MG63 (cell line): ENCODE data around the gene HMGN3. TPM values are rescaled to one million over a fixed set of nuclear protein-coding genes. Genes with fewer than 3 reads are reported as not detected.

Experiments used
- DNase-seq: peaks from one replicate; pipeline ENCODE4 v3.0.0-alpha.2; 2020
- H3K27me3 ChIP-seq: fragments of 250-450 bp; sonication (Bioruptor Pico); 2 replicates; pipeline ENCODE4 v1.5.1; 2020; ENCODE audit warnings: mild to moderate bottlenecking, moderate library complexity
- H3K36me3 ChIP-seq: fragments of 250-450 bp; sonication (Bioruptor Pico); 2 replicates; pipeline ENCODE4 v1.5.1; 2020; ENCODE audit warnings: mild to moderate bottlenecking, moderate library complexity
- H3K4me3 ChIP-seq: fragments of 250-450 bp; sonication (Bioruptor Pico); 2 replicates; pipeline ENCODE4 v1.5.1; 2020; ENCODE audit warnings: mild to moderate bottlenecking, moderate library complexity
- H3K9me3 ChIP-seq: fragments of 250-450 bp; sonication (Bioruptor Pico); 2 replicates; pipeline ENCODE4 v1.5.1; 2020; ENCODE audit warnings: mild to moderate bottlenecking, moderate library complexity
- total RNA-seq: library from RNA; depleted of rRNA; stranded (reverse); fragments of >200 nt; shearing (Covaris generic); gene quantifications from 2 replicates; pipeline ENCODE4 v1.2.3, GENCODE V29; 2014; ENCODE audit warnings: low replicate concordance

Gene HMGN3
- total RNA-seq, 1 experiment from 2014 or later = 40.3 TPM

DNA sequence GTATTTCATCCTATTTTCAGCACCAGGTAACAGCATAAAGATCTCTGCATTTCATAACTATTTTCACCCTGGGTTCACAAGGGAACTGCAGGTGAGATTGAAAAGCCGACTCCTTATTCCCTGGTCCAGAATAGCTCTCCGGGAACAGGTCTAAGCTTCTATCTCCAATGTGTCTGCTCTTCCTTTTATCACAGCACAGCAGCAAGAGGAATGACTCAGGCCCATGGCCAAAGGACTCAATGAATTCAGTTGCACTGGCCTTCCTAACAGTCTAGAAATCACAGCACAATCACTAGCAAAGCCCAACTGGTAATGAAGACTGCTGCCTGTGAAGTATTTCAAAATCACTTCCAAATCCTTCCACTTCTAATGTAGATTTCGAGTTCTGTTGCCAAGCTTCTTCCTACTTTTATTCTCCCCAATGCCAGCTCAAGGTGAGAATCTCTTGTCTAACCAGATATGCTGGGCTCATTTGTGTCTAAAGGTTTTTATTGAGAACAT, 30.7 kb downstream of the HMGN3 start:
- no peak overlapping the region for H3K4me3 ChIP-seq
- peaks cover 3% of the 10 kb centered on the region; the same call in 1 of the 2 replicates for H3K36me3 ChIP-seq
- DNase-seq = no peak
- H3K9me3 ChIP-seq = no peaks in the 10 kb centered on the region
- H3K27me3 ChIP-seq = no peaks in the 10 kb centered on the region

DNA sequence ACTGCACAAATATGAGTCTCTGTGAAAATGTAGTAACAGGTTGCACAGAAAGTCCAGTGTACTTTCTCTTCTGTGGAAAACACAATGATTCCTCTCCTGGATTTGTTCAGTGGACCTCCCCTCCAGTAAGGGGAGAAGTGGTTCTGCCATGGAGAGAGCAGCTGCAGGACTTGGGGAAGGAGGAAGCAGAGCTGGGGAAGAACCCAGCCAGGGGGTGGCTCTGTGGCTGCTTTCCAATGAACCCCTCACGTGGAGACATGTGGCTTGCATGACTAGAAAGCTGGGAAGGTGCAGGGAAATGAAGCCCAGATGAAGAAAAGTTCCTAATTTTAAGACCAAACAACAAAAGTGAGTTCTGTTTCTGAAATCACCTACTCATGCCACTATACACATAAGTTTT, 31.9 kb downstream of the HMGN3 start:
- Histone ChIP-seq H3K36me3 (peaks cover 3% of the 10 kb centered on the region; the same call in 1 of the 2 replicates), H3K4me3 (no peak overlapping the region), H3K9me3 (no peaks in the 10 kb centered on the region), H3K27me3 (no peaks in the 10 kb centered on the region)
- no peak for DNase-seq

DNA sequence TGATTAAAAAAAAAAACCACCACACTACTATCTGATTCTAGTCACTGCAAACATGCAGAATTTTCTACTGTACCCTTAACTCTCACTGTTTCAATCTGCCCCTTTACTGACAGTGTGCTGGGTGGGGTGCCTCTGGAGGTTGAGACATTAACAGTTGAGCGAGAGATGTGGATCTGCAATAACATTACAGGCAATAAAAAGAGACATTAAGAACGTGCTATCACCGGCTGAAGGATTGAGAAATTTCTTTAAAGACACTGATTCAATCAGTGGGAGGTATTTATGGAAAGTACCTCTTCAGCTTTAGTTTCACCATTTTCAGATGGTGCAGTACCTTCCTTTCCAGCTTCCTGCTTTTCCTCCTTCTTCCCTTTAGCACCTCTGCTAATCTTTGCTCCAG, 32.5 kb downstream of the HMGN3 start:
- no peak for DNase-seq
- Histone ChIP-seq H3K4me3 (no peak overlapping the region), H3K27me3 (no peaks in the 10 kb centered on the region), H3K36me3 (peaks cover 3% of the 10 kb centered on the region; the same call in 1 of the 2 replicates), H3K9me3 (no peaks in the 10 kb centered on the region)

GRCh38 chr6:79201143-79201542, 33.3 kb downstream of the HMGN3 start:
- no peak for DNase-seq
- peaks cover 3% of the 10 kb centered on the region; the same call in 1 of the 2 replicates for H3K36me3 ChIP-seq
- no peaks in the 10 kb centered on the region for H3K27me3 ChIP-seq
- no peaks in the 10 kb centered on the region for H3K9me3 ChIP-seq
- H3K4me3 ChIP-seq = no peak overlapping the region

GRCh38 chr6:79196912-79197311, 37.6 kb downstream of the HMGN3 start:
- no peak for DNase-seq
- Histone ChIP-seq H3K9me3 (no peaks in the 10 kb centered on the region; the same call in 1 of the 2 replicates), H3K27me3 (no peaks in the 10 kb centered on the region), H3K4me3 (no peak overlapping the region), H3K36me3 (peaks cover 3% of the 10 kb centered on the region; the same call in 1 of the 2 replicates)

GRCh38 chr6:79193971-79194370, 40.5 kb downstream of the HMGN3 start:
- Histone ChIP-seq H3K27me3 (no peaks in the 10 kb centered on the region), H3K4me3 (no peak overlapping the region), H3K9me3 (peaks cover 2% of the 10 kb centered on the region; the same call in 1 of the 2 replicates), H3K36me3 (no peaks in the 10 kb centered on the region)
- DNase-seq = no peak

- Histone ChIP-seq H3K36me3 (no peaks in the 10 kb centered on the region), H3K27me3 (no peaks in the 10 kb centered on the region), H3K4me3 (no peak overlapping the region), H3K9me3 (peaks cover 2% of the 10 kb centered on the region; the same call in 1 of the 2 replicates)
- no peak for DNase-seq
Observed at GRCh38 chr6:79189760-79190350, 44.6 kb downstream of the HMGN3 start.

DNA sequence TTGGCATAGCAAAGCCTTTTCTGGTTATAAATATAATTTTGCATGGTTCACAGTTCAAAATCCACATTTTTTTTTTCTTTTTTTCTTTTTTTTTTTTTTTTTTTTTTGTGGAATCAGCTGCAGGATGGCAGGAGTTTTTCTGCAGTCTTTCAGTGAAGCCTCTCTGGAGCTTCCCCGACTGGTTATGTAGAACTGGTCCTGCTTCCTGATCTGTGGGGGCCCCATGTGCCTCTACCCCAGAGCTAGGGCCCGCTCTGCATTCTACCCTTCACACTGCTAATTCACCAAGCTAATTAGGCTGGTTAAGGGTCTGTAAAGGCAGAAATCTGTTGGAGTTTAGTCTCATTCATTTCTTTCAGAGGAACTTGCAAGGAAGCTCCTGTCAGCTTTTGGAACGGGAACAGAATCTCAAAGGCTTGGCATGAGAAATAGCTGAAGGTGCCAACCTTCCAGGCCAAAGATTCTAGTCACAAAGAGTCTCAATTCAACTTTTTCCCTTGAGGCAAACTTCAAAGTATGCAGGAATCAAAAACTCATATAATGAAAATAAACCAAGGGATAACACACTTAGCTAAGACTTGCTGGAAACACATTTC, 45.5 kb downstream of the HMGN3 start:
- no peaks in the 10 kb centered on the region for H3K27me3 ChIP-seq
- peaks cover 2% of the 10 kb centered on the region; the same call in 1 of the 2 replicates for H3K9me3 ChIP-seq
- DNase-seq = peak; percentile 74
- H3K4me3 ChIP-seq = no peak overlapping the region
- no peaks in the 10 kb centered on the region for H3K36me3 ChIP-seq

GRCh38 chr6:79188107-79188506, 46.4 kb downstream of the HMGN3 start:
- Histone ChIP-seq H3K4me3 (no peak overlapping the region), H3K9me3 (peaks cover 2% of the 10 kb centered on the region; the same call in 1 of the 2 replicates), H3K27me3 (no peaks in the 10 kb centered on the region), H3K36me3 (no peaks in the 10 kb centered on the region)
- DNase-seq = no peak

DNA sequence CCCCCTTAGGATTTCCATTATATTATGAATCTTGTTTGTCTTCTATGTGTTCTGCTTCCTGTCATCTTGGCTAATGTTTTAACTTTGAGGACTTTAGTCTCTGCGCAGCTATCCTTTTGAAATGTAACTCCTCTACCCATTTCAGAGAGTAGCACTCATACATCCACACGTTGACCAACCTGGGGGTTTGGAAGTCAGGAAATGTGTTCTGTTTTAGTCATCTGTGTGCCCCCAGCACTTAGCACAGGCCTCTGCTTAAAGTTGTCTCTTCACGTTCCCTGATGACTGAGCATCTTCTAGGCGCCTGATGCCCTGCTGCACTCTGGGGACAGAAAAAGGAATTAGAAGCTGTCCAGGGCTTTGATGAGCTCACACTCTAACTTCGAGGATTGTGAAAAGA, 47.9 kb downstream of the HMGN3 start:
- no peaks in the 10 kb centered on the region for H3K27me3 ChIP-seq
- H3K36me3 ChIP-seq = no peaks in the 10 kb centered on the region
- no peak for DNase-seq
- H3K9me3 ChIP-seq = peaks cover 2% of the 10 kb centered on the region; the same call in 1 of the 2 replicates
- no peak overlapping the region for H3K4me3 ChIP-seq

GRCh38 chr6:79184641-79185040, 49.8 kb downstream of the HMGN3 start:
- Histone ChIP-seq H3K27me3 (no peaks in the 10 kb centered on the region), H3K36me3 (no peaks in the 10 kb centered on the region), H3K9me3 (no peaks in the 10 kb centered on the region), H3K4me3 (no peak overlapping the region)
- no peak for DNase-seq

DNA sequence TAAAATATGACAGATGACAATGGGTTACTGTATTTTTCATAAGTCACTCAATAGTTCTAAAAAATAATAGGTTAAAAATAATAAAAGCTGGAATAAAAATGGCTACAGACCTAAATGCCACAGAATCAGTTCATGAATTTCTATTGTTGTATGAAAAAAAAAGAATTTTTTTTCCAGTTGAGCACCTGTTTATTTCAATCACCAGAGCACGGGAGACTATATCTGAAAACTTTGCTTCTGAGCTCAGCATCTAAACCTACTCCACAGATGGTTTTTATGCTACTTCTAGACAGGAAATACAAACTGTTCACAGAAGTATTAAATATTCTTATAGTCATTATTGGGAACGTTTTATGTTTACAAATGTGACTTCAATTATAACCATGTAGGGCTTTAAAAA, 50.4 kb downstream of the HMGN3 start:
- Histone ChIP-seq H3K27me3 (no peaks in the 10 kb centered on the region), H3K9me3 (no peaks in the 10 kb centered on the region), H3K36me3 (no peaks in the 10 kb centered on the region), H3K4me3 (no peak overlapping the region)
- DNase-seq = no peak

DNA sequence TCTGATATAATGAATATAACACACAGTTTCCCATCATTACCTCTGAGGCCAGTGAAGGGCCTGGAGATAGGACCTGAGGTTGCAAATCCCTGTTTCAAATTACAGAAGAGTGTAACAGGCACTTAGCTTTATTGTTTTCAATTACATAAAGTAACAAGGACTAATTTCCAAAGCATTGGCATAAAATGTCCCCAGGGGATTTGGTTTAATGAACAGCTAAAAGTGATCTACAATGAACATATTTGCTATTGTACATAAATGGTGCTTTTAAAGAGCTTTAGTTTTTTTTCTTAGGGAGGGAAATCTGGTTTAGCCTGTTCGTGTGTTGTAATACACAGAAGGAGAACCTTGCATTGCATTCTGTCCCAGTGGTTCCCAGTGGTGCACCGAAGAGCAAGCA, 54.4 kb downstream of the HMGN3 start:
- DNase-seq = no peak
- peaks cover 5% of the 10 kb centered on the region; the same call in 1 of the 2 replicates for H3K9me3 ChIP-seq
- no peaks in the 10 kb centered on the region for H3K36me3 ChIP-seq
- no peak overlapping the region for H3K4me3 ChIP-seq
- H3K27me3 ChIP-seq = no peaks in the 10 kb centered on the region

- Histone ChIP-seq H3K36me3 (no peaks in the 10 kb centered on the region), H3K4me3 (no peak overlapping the region), H3K9me3 (peaks cover 5% of the 10 kb centered on the region; the same call in 1 of the 2 replicates), H3K27me3 (no peaks in the 10 kb centered on the region)
- DNase-seq = no peak
Observed at GRCh38 chr6:79173378-79173777, 61.1 kb downstream of the HMGN3 start.

DNA sequence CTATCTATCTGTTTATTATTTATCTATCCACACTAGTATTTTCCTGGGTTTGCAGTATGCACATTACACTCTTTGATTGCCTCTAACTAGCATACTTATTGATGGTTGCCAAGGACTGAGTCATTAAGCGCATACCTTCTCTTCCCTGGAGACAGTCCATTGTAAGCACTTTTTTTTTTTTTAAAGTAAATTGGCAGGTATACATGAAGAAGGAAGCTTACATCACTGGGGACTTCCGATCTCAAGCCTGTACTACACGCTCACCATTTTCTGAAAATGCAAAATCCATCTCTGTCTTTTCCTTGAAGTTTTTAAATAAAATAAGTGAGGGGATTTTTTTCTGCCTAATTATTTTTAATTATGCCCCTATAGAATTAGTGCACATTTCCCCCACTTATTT, 63.5 kb downstream of the HMGN3 start:
- Histone ChIP-seq H3K4me3 (no peak overlapping the region), H3K27me3 (no peaks in the 10 kb centered on the region), H3K36me3 (no peaks in the 10 kb centered on the region), H3K9me3 (peaks cover under 1% of the 10 kb centered on the region; the same call in 1 of the 2 replicates)
- DNase-seq = no peak

DNA sequence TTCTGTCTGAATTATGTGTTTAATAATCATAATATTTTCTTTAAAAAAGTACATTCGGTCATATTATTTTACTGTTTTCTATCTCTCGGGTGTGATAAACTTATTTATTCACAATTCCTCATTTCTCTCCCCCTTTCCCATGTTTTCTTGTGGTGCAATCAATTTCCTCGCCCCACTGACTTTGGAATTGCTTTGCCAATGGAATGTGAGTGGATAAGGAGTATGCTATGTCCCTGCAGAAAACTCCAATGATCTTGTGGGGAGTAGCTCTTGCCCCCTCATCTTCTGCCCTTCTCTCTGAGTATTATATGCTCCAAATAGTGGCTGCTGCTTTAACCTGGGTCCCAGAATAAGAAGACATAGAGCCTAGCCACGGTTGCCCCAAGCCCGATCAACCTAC, 64.1 kb downstream of the HMGN3 start:
- no peaks in the 10 kb centered on the region for H3K27me3 ChIP-seq
- DNase-seq = no peak
- H3K36me3 ChIP-seq = no peaks in the 10 kb centered on the region
- H3K4me3 ChIP-seq = no peak overlapping the region
- no peaks in the 10 kb centered on the region for H3K9me3 ChIP-seq

GRCh38 chr6:79168695-79168980, 65.8 kb downstream of the HMGN3 start:
- Histone ChIP-seq H3K27me3 (no peaks in the 10 kb centered on the region), H3K9me3 (no peaks in the 10 kb centered on the region), H3K36me3 (no peaks in the 10 kb centered on the region), H3K4me3 (no peak overlapping the region)
- DNase-seq = no peak
